ENCODE measurements around the gene MAP1LC3C. TPM values are rescaled to one million over a fixed set of nuclear protein-coding genes. Genes with fewer than 3 reads are reported as not detected.

MAP1LC3C gene
- total and polyA plus RNA-seq, 9 of the 15 experiments (the other 6 are each of a cell fraction or from before 2014, with no cell fraction given): not detected

DNA sequence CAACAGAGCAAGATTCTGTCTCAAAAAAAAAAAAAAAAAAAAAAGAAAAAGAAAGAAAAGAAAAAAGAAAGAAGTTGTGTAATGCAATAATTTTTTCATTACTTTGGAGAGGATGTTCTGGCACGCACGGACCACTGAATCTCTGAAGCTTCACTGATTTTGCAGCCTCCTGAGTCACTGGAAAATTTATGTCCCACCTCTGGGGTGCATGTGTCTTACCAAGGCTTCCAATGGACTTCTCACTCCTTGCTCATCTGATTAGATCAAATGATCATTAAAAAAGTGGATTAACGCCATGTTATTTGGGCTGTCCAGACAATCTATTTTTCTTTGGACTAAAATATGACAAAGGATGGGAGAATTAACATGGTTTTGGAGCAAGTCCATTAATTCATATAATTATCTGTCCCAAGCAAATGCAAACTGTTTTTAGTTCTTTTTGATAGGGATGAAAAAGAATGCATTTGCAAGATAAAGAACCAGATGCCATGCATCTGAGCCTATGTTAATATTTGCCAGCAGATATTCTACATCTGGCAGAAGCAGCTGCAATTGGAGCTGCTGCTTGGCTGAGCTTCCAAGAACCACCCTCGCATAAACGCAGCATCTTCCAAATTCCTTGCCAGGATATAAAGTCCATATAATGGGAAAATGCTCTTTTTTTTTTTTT, 10.1 kb upstream of the MAP1LC3C start:
- ChIA-PET POLR2A (interaction anchor here (0.7 kb wide), 1 partner anchor 12 kb away, joined by 4 read pairs; no protein-coding TSS in a partner anchor), CTCF (ENCODE audit: low intra/inter-chr PET ratio) (no interaction called here)
- ATAC-seq (no peak), DNase-seq (ENCODE audit: extremely low read depth in 1 of 4, low spot score in 3 of 4) (no peak), FAIRE-seq (no peak)
- H3K27me3 ChIP-seq (ENCODE audit: control insufficient read depth in 2 of 2, insufficient read depth in 2 of 2, low read length in 2 of 2): peaks cover 10 to 24% of the 10 kb centered on the region in 2 experiments; a peak in 3 of 5 replicates
- H2AFZ ChIP-seq (ENCODE audit: low read depth, low read length): no peak overlapping the region
- 0% methylated on average over 5 of the region's 5 CpGs for WGBS (ENCODE audit: insufficient coverage, low coverage, missing lambda C conversion rate)
- intact Hi-C loops (cut with micrococcal nuclease): no loop called here
- H3K36me3 ChIP-seq (ENCODE audit: control insufficient read depth, insufficient read depth, low read length): no peaks in the 10 kb centered on the region
- H4K20me1 ChIP-seq (replicated peaks; ENCODE audit: control insufficient read depth, insufficient read depth, low read length): no peaks in the 10 kb centered on the region
- in situ Hi-C loops (cut with MboI): loop anchor here (25.0 kb wide), 1 partner anchor 1272 kb away; no protein-coding TSS in a partner anchor
- no peaks in the 10 kb centered on the region for H3K9me3 ChIP-seq (replicated peaks; ENCODE audit: control insufficient read depth, insufficient read depth, low read depth, low read length)
- H3K9me1 ChIP-seq (ENCODE audit: control insufficient read depth, insufficient read depth, low read length): no peaks in the 10 kb centered on the region
- H3K4me3 ChIP-seq: no peak overlapping the region
- H3K4me2 ChIP-seq (ENCODE audit: insufficient read depth, low read length): no peak overlapping the region
- no peaks in the 10 kb centered on the region for H3K79me2 ChIP-seq (ENCODE audit: control insufficient read depth, insufficient read depth, low read length)
- no peak overlapping the region for H3K9ac ChIP-seq (ENCODE audit: insufficient read depth in 1 of 2, low read depth in 2 of 2, low read length in 2 of 2)
- no TSS peak for BruUV-seq (replicated peaks)
- no peaks in the 10 kb centered on the region for H3K4me1 ChIP-seq (replicated peaks in 1 of 2; ENCODE audit: control insufficient read depth in 2 of 2, insufficient read depth in 2 of 2, low read length in 2 of 2)
- TF ChIP-seq ZNF134 (CRISPR knock-in tag; conservative IDR thresholded peaks at IDR 0.05) (no peak), CBFA2T3 (IDR thresholded peaks at IDR 0.05) (no peak), RBM17 (IDR thresholded peaks at IDR 0.05; ENCODE audit: borderline replicate concordance, low read depth, low read length) (no peak)
- TF ChIP-seq, protein P1, sequence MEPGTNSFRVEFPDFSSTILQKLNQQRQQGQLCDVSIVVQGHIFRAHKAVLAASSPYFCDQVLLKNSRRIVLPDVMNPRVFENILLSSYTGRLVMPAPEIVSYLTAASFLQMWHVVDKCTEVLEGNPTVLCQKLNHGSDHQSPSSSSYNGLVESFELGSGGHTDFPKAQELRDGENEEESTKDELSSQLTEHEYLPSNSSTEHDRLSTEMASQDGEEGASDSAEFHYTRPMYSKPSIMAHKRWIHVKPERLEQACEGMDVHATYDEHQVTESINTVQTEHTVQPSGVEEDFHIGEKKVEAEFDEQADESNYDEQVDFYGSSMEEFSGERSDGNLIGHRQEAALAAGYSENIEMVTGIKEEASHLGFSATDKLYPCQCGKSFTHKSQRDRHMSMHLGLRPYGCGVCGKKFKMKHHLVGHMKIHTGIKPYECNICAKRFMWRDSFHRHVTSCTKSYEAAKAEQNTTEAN (CRISPR knock-in tag; IDR thresholded peaks at IDR 0.05): no peak
- H3K27ac ChIP-seq (ENCODE audit: extremely low read depth, low read depth, low read length): no peak overlapping the region
